Esophagus squamous epithelium (tissue), 4 donors: ENCODE results near the gene NR5A2.

Experiments
- CTCF ChIP-seq, 6 experiments: fragments of 450-650 bp in 4 of 6; fragments of 200-600 bp in 2 of 6; sonication (generic) in 2 of 6; IDR thresholded peaks; one replicate each; pipeline ENCODE4 v1.5.1; 2016 to 2019; ENCODE audit warnings: antibody characterized with exemption in 6 of 6, mild to moderate bottlenecking in 4 of 6, moderate library complexity in 4 of 6
- POLR2A ChIP-seq, 4 donors: fragments of 450-650 bp; IDR thresholded peaks; one replicate each; pipeline ENCODE4 v1.6.1; 2017; ENCODE audit warnings: antibody characterized with exemption in 4 of 4, mild to moderate bottlenecking in 4 of 4, moderate library complexity in 3 of 4

- no peak for TF ChIP-seq POLR2A (IDR thresholded peaks at IDR 0.05)
- no peak for TF ChIP-seq CTCF (IDR thresholded peaks at IDR 0.05)
Measured at GRCh38 chr1:200221614-200222282, 194.2 kb downstream of the NR5A2 start.
